Adrenal gland (tissue), 5 donors: ENCODE results near the gene C1QTNF5.

ENCODE experiments used
- POLR2A ChIP-seq, 2 donors: fragments of 450-650 bp; IDR thresholded peaks; one replicate each; pipeline ENCODE4 v1.6.1; 2017; ENCODE audit warnings: antibody characterized with exemption in 2 of 2, mild to moderate bottlenecking in 2 of 2, moderate library complexity in 1 of 2
- TF ChIP-seq, protein P1 (sequence below), 6 experiments: fragments of 450-650 bp in 4 of 6; fragments of 200-600 bp in 2 of 6; sonication (generic) in 1 of 6; IDR thresholded peaks; 1 replicate in 5 of 6; 2 replicates in 1 of 6; pipeline versions ENCODE4 v1.5.1 to v1.8.0; 2016 to 2021; ENCODE audit warnings: antibody characterized with exemption in 6 of 6, mild to moderate bottlenecking in 2 of 6, moderate library complexity in 1 of 6
- donor health status: DM: no; HTN: no; CAD: no.

DNA sequence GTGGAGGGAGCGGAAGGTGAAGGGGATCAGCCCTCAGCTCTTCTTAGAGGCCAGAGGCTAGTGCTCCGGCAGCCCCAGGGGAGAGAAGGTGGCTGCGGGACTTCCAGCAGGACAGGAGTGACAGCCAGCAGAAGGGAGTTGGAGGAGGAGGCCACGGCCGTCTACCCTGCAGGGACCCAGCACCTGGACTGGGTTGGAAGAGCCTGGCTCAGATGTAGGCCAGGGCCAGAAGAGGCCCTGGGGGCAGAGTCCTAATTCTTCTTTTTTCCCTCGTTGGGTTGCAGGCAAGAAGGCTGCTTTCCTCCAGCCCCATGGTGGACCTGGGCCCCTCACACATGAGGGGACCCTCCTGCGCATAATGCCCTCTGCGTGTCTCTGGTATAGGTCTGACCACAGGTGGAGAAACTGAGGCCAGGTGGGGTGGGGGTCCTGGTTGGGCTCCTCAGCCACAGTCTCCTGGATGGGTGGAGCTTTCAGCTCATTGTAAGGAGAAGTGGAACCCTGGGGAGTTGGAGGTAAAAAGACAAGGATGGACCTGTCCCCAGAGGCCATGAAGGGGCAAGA lies 21.5 kb downstream of the C1QTNF5 start:
- TF ChIP-seq, protein P1, sequence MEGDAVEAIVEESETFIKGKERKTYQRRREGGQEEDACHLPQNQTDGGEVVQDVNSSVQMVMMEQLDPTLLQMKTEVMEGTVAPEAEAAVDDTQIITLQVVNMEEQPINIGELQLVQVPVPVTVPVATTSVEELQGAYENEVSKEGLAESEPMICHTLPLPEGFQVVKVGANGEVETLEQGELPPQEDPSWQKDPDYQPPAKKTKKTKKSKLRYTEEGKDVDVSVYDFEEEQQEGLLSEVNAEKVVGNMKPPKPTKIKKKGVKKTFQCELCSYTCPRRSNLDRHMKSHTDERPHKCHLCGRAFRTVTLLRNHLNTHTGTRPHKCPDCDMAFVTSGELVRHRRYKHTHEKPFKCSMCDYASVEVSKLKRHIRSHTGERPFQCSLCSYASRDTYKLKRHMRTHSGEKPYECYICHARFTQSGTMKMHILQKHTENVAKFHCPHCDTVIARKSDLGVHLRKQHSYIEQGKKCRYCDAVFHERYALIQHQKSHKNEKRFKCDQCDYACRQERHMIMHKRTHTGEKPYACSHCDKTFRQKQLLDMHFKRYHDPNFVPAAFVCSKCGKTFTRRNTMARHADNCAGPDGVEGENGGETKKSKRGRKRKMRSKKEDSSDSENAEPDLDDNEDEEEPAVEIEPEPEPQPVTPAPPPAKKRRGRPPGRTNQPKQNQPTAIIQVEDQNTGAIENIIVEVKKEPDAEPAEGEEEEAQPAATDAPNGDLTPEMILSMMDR (IDR thresholded peaks at IDR 0.05), result no peak
- no peak for TF ChIP-seq POLR2A (IDR thresholded peaks at IDR 0.05)
